ENCODE measurements around the gene HTRA3.

The HTRA3 gene

DNA sequence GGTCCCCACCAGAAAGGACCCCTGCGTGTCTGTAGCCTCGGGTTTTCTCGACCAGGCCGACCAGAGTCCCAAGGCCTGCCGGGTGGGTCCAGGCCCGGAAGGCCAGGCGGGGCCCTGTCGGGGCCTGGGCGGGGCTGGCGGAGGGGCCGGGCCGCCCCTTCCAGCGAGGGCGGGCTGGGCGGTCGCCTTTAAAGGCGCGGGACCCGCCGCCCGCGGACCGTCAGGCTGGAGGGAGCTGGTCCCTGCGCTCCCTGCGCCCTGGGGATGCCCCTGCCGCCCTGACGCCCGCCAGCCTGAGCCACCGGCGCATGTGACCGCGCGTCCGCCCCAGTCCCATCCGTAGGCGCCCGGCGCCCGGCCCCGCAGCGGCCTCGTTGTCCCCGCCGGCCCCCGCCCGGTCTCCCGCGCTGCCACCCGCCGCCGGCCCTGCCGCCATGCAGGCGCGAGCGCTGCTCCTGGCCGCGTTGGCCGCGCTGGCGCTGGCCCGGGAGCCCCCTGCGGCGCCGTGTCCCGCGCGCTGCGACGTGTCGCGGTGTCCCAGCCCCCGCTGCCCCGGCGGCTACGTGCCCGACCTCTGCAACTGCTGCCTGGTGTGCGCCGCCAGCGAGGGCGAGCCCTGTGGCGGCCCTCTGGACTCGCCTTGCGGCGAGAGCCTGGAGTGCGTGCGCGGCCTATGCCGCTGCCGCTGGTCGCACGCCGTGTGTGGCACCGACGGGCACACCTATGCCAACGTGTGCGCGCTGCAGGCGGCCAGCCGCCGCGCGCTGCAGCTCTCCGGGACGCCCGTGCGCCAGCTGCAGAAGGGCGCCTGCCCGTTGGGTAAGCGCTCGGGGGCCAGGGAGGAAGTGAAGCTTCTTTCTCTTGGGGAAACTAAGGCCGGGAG is at the start of gene HTRA3:
HTRA3 (plus strand) TSS at position 220 of the 883 bp plus-strand sequence; CDS start at position 435, 215 bp downstream.
- DNase-seq (ENCODE audit: low read depth): no peak

GRCh38 chr4:8220661-8221450 is 48.7 kb upstream of the HTRA3 start:
- no peak for DNase-seq (ENCODE audit: low read depth)

DNA sequence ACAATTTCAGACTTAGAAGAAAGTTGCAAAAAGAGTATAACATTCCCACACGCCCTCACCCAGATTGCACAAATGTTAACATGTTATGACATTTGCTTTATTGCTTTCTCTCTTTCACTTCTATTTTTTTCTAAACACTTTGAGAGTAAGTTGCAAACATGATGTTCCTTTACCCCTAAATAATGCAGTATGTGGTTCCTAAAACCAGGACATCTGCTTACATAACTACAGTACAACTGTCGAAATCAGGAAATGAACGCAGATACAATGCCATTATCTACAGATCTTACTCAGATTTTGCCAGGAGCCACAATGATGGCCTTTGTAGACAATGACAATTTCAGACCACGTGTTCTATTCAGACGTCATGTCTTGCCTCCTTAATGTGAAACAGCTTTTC is 48.1 kb upstream of the HTRA3 start:
- DNase-seq (ENCODE audit: low read depth): no peak

DNA sequence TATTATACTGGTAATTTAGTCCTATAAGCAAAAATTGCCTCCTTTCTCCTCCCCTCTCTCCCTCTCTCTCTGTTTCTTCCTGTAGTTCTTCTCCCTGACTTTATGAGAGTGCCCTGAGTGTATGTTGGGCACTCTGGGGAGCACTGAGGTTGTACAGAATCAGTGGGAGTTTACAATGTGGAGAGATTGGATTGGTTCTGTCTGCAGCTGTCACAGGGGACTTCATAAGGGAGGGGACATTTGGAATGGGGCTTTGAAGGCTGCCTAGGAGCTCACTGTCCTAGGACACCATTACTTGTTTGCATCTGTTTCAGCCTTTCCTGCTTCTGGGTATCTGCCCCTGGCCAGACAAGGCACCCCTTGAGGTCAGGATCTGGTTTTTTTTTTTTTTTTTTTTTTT is 47.6 kb upstream of the HTRA3 start:
- DNase-seq (ENCODE audit: low read depth): no peak

- no peak for DNase-seq (ENCODE audit: low read depth)
Observed at GRCh38 chr4:8222609-8223388, 46.8 kb upstream of the HTRA3 start.

DNA sequence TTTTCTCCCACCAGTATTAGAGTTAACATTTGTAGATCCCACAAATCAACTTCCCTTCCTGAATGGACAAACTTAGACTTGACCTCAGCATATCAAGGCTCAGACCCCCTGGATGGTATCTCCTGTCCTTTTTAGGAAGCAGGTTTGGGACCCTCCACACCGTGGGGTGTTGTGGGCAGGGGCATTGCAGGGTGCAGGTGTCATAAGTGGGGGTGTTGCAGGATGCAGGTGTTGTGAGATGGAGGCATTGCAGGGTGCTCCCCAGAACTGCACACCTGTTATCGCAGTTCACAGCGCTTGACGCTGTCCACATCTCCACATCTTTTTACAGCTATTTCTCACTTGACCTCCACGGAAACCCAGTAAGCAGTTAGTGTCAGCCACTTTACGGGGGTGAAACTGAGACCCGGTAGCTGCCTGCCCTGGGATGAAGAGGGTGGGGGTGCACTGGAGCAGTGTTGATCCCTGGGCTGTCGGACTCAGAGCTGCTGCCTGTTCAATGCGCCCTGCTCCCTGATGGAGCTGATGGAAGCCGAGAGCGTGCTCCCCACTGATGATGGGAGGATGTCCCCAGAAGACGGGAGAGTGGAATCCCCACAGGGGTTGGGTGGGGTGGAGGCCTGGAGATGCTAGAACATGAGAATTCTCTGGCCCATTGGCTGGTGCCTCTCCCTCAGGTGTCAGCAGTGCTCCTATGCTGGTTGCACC is 45.1 kb upstream of the HTRA3 start:
- no peak for DNase-seq (ENCODE audit: low read depth)

GRCh38 chr4:8224975-8225625 is 44.5 kb upstream of the HTRA3 start:
- DNase-seq (ENCODE audit: low read depth): no peak

DNA sequence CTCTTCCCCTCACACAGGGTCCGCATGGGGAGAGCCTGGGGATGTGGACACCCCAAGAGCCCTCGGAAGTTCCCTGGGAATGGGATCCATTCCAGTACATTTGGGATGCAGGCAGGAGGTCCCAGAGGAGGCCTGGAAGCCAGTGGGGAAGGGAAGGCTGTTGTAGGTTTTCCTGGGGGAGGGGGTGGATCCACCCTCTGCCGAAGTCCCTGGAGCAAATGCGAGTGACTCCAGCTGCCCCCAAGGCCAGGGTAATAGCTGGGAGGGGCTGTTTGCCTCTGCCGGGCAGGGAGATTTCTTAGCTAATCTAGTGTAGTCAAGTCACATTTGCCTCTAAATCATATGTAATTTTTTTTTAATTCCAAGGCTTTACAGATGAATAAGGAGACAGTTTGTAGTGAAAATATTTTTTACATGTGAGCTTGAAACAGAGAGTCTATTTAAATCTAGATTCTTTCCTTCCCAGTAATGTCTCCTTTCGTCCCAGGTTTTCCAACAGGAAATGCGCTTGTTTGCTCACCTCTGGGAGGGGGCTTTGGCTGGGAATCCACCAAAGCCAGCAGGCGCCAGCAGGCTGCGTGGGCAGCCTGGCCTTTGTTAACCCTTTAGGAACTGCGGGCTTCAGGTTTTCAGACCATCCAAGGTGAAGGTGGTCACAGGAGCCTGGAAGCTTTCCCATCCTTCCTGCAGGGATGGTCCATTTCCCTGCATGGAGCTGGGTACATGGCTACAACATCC is 43.7 kb upstream of the HTRA3 start:
- no peak for DNase-seq (ENCODE audit: low read depth)

- no peak for DNase-seq (ENCODE audit: low read depth)
Observed at GRCh38 chr4:8227201-8227770, 42.3 kb upstream of the HTRA3 start.

DNA sequence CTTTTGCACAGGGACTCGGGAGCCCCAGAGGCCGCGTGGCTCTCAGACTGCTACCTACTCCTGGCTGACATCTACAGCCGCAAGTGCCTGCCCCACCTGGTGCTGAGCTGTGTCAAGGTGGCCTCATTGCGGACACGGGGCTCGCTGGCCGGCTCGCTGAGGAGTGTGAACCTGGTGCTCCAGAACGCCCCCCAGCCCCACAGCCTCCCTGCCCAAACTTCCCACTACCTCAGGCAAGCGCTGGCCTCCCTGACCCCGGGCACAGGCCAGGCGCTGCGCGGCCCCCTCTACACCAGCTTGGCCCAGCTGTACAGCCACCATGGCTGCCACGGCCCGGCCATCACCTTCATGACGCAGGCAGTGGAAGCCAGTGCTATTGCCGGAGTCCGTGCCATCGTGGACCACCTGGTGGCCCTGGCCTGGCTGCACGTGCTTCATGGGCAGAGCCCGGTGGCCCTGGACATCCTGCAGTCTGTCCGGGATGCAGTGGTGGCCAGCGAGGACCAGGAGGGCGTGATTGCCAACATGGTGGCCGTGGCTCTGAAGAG is 41.7 kb upstream of the HTRA3 start:
- no peak for DNase-seq (ENCODE audit: low read depth)

DNA sequence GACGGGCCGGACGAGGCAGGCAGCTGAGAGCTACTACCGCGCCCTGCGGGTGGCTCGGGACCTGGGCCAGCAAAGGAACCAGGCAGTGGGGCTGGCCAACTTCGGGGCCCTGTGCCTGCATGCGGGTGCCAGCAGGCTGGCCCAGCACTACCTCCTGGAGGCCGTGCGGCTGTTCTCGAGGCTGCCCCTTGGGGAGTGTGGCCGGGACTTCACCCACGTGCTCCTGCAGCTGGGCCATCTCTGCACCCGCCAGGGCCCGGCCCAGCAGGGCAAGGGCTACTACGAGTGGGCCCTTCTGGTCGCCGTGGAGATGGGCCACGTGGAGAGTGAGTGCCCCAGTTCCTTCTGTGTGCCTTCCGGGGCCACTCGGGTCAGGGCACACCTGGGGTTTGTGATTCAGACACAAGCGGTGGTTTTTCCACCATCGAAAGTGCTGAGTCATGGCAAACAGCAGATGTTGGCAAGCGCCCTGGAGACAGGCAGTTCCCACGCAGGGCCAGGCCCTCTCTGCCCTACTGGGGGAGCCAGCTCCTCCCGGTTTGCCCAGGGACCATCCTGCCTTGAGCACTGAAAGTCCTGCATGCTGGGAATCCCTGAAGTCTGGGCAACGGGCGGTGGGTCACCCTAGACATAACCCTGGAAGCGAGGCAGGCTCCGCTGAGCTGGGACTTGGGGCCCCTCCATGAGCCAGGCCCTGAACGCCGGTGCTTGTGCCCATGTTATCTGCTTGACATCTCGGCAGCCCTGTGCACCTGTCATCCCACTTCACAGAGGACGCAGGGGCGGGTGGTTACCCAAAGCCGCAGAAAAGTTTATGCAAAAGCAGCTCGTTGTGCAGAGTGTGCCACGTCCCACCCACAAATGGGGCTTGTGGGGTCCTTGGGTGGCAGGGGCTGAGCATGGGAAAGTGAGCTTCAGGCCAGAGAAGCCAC is 41.0 kb upstream of the HTRA3 start:
- peak; percentile 43 for DNase-seq (ENCODE audit: low read depth)

- DNase-seq (ENCODE audit: low read depth): no peak
Observed at GRCh38 chr4:8229331-8229975, 40.1 kb upstream of the HTRA3 start.

GRCh38 chr4:8230033-8230432 is 39.5 kb upstream of the HTRA3 start:
- DNase-seq (ENCODE audit: low read depth): no peak

- no peak for DNase-seq (ENCODE audit: low read depth)
Observed at GRCh38 chr4:8230891-8231290, 38.7 kb upstream of the HTRA3 start.

DNA sequence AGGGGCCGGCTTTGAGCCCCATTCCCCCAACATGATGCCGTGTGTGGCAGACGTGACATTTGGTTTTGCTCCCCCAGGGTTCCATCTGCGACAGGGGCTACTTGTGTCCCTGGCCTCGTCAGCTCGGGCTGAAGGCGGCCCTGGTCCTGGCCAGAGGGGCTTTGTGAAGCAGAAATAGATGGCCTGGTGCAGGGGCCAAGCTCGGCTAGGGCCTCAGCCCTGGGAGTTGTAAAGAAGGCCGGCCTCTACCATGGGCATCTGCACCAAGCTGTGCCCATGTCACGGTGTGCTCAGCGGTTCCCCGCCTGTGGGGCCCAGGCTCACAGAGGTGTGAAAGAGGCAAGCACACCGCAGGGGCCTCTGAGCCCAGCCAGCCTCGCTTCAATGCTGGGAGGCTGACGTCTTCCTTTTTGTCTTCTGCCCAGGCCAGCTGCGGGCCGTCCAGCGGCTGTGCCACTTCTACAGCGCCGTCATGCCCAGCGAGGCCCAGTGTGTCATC is 38.0 kb upstream of the HTRA3 start:
- no peak for DNase-seq (ENCODE audit: low read depth)

DNA sequence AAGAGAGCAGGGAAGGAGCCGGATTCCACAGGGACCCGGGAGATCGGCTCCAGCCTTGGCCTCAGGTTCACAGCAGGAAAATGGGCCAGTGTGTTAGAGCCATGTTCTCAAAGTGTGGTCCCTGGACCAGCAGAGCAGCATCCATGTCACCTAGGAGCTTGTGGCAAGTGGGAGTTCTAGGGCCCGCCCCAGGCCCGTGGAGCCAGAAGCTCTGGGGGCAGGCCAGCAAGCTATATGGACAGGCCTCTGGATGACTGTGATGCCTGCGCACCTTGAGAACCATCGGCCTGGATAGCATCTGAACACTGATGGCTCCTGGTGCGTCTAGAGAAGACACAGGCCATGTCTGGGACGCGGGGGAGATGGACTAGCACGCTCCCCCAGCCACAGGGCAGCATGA is 36.8 kb upstream of the HTRA3 start:
- no peak for DNase-seq (ENCODE audit: low read depth)

- DNase-seq (ENCODE audit: low read depth): no peak
Observed at GRCh38 chr4:8233672-8234484, 35.7 kb upstream of the HTRA3 start.

All from stimulated activated CD8-positive, alpha-beta memory T cell treated with anti-CD3 and anti-CD28 coated beads, Interleukin-15, amount 100 ng/mL, for 24 hours (primary cell).